Gastroesophageal sphincter (tissue), 4 donors: ENCODE data around the gene PLOD2. TPM values are rescaled to one million over a fixed set of nuclear protein-coding genes. Genes with fewer than 3 reads are reported as not detected.

Experiments
- ATAC-seq: fragments of 150-250 bp; one replicate; pipeline ENCODE4 v1.9.1; 2016; ENCODE audit warnings: mild to moderate bottlenecking, moderate library complexity
- H3K27ac ChIP-seq, 4 donors: fragments of 200-600 bp; sonication (generic) in 3 of 4; 1 replicate in 3 of 4; 2 replicates in 1 of 4; pipeline ENCODE4 v1.5.1; 2016 to 2019
- H3K27me3 ChIP-seq: fragments of 200-600 bp; sonication (generic); one replicate; pipeline ENCODE4 v1.5.1; 2019
- H3K36me3 ChIP-seq, 2 donors: fragments of 200-600 bp; sonication (generic); one replicate each; pipeline ENCODE4 v1.5.1; 2019; ENCODE audit warnings: control low read depth in 1 of 2
- H3K4me1 ChIP-seq, 3 donors: fragments of 200-600 bp; sonication (generic); 1 replicate in 2 of 3; 2 replicates in 1 of 3; pipeline ENCODE4 v1.5.1; 2016 to 2019; ENCODE audit warnings: control low read depth in 2 of 3
- H3K4me3 ChIP-seq, 2 donors: fragments of 200-600 bp; sonication (generic); one replicate each; pipeline ENCODE4 v1.5.1; 2019; ENCODE audit warnings: mild to moderate bottlenecking in 1 of 2, moderate library complexity in 1 of 2
- H3K9me3 ChIP-seq, 3 donors: fragments of 200-600 bp; sonication (generic); one replicate each; pipeline ENCODE4 v1.5.1; 2017 to 2019; ENCODE audit warnings: control low read depth in 2 of 3
- CTCF ChIP-seq, 4 experiments: fragments of 200-600 bp in 2 of 4; fragments of 450-650 bp in 2 of 4; sonication (generic) in 1 of 4; IDR thresholded peaks; one replicate each; pipeline ENCODE4 v1.5.1; 2017 to 2019; ENCODE audit warnings: antibody characterized with exemption in 4 of 4, mild to moderate bottlenecking in 2 of 4, moderate library complexity in 2 of 4
- EP300 ChIP-seq: sonication (generic); formaldehyde crosslinking; IDR thresholded peaks from one replicate; pipeline ENCODE4 v1.6.1; 2017; ENCODE audit warnings: antibody characterized with exemption, mild to moderate bottlenecking
- POLR2A ChIP-seq, 2 donors: fragments of 450-650 bp; IDR thresholded peaks; one replicate each; pipeline ENCODE4 v1.6.1; 2017; ENCODE audit warnings: antibody characterized with exemption in 2 of 2, mild to moderate bottlenecking in 2 of 2, moderate library complexity in 1 of 2
- POLR2AphosphoS5 ChIP-seq: sonication (generic); formaldehyde crosslinking; IDR thresholded peaks from one replicate; pipeline ENCODE4 v1.6.1; 2017; ENCODE audit warnings: antibody characterized with exemption
- WGBS, 2 donors: methylation state at CpG; one replicate each; pipeline ENCODE4 v1.1.5; 2018; ENCODE audit warnings: low coverage in 1 of 2; 5-methylcytosine and 5-hydroxymethylcytosine counted together
- total RNA-seq, 4 donors: library from RNA; depleted of rRNA; stranded (reverse); fragments of >200 nt; gene quantifications; one replicate each; pipeline ENCODE4 v1.1.0, GENCODE V29; 2016

Gene PLOD2
- total RNA-seq, 4 donors from 2014 or later = 55.1 to 100 (median 89.2) TPM

GRCh38 chr3:146104068-146104467 is 56.9 kb downstream of the PLOD2 start:
- TF ChIP-seq CTCF (IDR thresholded peaks at IDR 0.05) (no peak), POLR2AphosphoS5 (no peak), EP300 (no peak), POLR2A (IDR thresholded peaks at IDR 0.05) (no peak)

GRCh38 chr3:146102885-146103284 is 58.1 kb downstream of the PLOD2 start:
- H3K27ac ChIP-seq = peak overlapping the region in 1 of 4 donors; percentile 9
- H3K4me3 ChIP-seq = no peak overlapping the region
- H3K36me3 ChIP-seq = peaks cover 0 to 35% of the 10 kb centered on the region in 2 donors
- no peak for ATAC-seq
- WGBS, 2 donors = 60 to 70% methylated on average over 3 of the region's 3 CpGs
- no peak for TF ChIP-seq POLR2A (IDR thresholded peaks at IDR 0.05)
- no peak for TF ChIP-seq POLR2AphosphoS5
- no peak for TF ChIP-seq EP300
- TF ChIP-seq CTCF (IDR thresholded peaks at IDR 0.05) = no peak
- H3K27me3 ChIP-seq = no peaks in the 10 kb centered on the region
- H3K4me1 ChIP-seq = peaks cover 0 to 27% (median 0%) of the 10 kb centered on the region in 3 donors
- H3K9me3 ChIP-seq = no peaks in the 10 kb centered on the region

More at GRCh38 chr3:146104068-146104467, 56.9 kb downstream of the PLOD2 start:
- 87 to 93% methylated on average over 3 of the region's 3 CpGs for WGBS, 2 donors
- Histone ChIP-seq H3K4me3 (no peak overlapping the region), H3K4me1 (peaks cover 0 to 25% (median 0%) of the 10 kb centered on the region in 3 donors), H3K27ac (no peak overlapping the region), H3K9me3 (no peaks in the 10 kb centered on the region), H3K27me3 (no peaks in the 10 kb centered on the region), H3K36me3 (peaks cover 0 to 46% of the 10 kb centered on the region in 2 donors)
- ATAC-seq = no peak

GRCh38 chr3:146101538-146101937 is 59.4 kb downstream of the PLOD2 start:
- ATAC-seq = no peak
- WGBS, 2 donors = 97 to 100% methylated on average over 2 of the region's 2 CpGs
- Histone ChIP-seq H3K27me3 (no peaks in the 10 kb centered on the region), H3K4me3 (no peak overlapping the region), H3K36me3 (peaks cover 0 to 35% of the 10 kb centered on the region in 2 donors), H3K4me1 (peaks cover 0 to 20% (median 0%) of the 10 kb centered on the region in 3 donors), H3K27ac (no peak overlapping the region), H3K9me3 (no peaks in the 10 kb centered on the region)
- TF ChIP-seq CTCF (IDR thresholded peaks at IDR 0.05) (no peak), POLR2A (IDR thresholded peaks at IDR 0.05) (no peak), EP300 (no peak), POLR2AphosphoS5 (no peak)

- Histone ChIP-seq H3K27me3 (no peaks in the 10 kb centered on the region), H3K4me1 (peaks cover 0 to 14% (median 0%) of the 10 kb centered on the region in 3 donors), H3K36me3 (peaks cover 0 to 29% of the 10 kb centered on the region in 2 donors), H3K4me3 (no peak overlapping the region), H3K9me3 (no peaks in the 10 kb centered on the region), H3K27ac (no peak overlapping the region)
- no peak for TF ChIP-seq POLR2A (IDR thresholded peaks at IDR 0.05)
- TF ChIP-seq POLR2AphosphoS5 = no peak
- ATAC-seq = no peak
Measured at GRCh38 chr3:146100825-146101444, 60.0 kb downstream of the PLOD2 start.

- Histone ChIP-seq H3K4me1 (peaks cover 0 to 10% (median 0%) of the 10 kb centered on the region in 3 donors), H3K36me3 (peaks cover 0 to 22% of the 10 kb centered on the region in 2 donors), H3K27me3 (no peaks in the 10 kb centered on the region), H3K27ac (peak overlapping the region in 2 of 4 donors; percentile 30 to 56), H3K9me3 (no peaks in the 10 kb centered on the region), H3K4me3 (no peak overlapping the region)
- ATAC-seq = no peak
- WGBS, 2 donors = 77 to 94% methylated on average over 2 of the region's 2 CpGs
- TF ChIP-seq POLR2AphosphoS5 = no peak
- TF ChIP-seq POLR2A (IDR thresholded peaks at IDR 0.05) = no peak
- no peak for TF ChIP-seq EP300
- TF ChIP-seq CTCF (IDR thresholded peaks at IDR 0.05) = no peak
Measured at GRCh38 chr3:146100180-146100579, 60.8 kb downstream of the PLOD2 start.
